HG02938 (cell line): ENCODE results near the gene CYP2C19.
"Not testable (repeated sequence)": the region's sequence is repeated elsewhere in the genome, so short reads cannot be mapped to it uniquely, and the experiment has no call there.

ENCODE experiments used
- ATAC-seq: cut with Tn5 transposase; IDR thresholded peaks from one replicate; pipeline ENCODE4 v1.9.1; 2021; ENCODE audit warnings: mild to moderate bottlenecking, moderate library complexity; ENCODE audit not compliant: unreplicated experiment

Gene CYP2C19

DNA sequence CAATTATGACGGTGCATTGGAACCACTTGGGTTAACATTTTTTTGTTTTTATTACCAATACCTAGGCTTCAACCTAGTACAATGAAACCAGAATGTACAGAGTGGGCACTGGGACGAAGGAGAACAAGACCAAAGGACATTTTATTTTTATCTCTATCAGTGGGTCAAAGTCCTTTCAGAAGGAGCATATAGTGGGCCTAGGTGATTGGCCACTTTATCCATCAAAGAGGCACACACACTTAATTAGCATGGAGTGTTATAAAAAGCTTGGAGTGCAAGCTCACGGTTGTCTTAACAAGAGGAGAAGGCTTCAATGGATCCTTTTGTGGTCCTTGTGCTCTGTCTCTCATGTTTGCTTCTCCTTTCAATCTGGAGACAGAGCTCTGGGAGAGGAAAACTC lies at the start of gene CYP2C19:
Gene CYP2C19, plus strand, starts transcription at position 289 of the 400 bp plus-strand sequence. Its CDS starts 25 bp downstream, at position 314.
- no peak for ATAC-seq

- ATAC-seq: no peak
Observed at GRCh38 chr10:94725871-94726270, 36.6 kb upstream of the CYP2C19 start.

DNA sequence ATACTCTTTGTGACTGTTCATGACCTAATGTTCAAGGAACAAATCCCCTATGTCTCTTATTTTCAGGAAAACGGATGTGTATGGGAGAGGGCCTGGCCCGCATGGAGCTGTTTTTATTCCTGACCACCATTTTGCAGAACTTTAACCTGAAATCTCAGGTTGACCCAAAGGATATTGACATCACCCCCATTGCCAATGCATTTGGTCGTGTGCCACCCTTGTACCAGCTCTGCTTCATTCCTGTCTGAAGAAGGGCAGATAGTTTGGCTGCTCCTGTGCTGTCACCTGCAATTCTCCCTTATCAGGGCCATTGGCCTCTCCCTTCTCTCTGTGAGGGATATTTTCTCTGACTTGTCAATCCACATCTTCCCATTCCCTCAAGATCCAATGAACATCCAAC lies 27.3 kb upstream of the CYP2C19 start:
- ATAC-seq: no peak

GRCh38 chr10:94738588-94738987 lies 23.9 kb upstream of the CYP2C19 start:
- no peak for ATAC-seq

- no peak for ATAC-seq
Observed at GRCh38 chr10:94747137-94747536, 15.3 kb upstream of the CYP2C19 start.

- ATAC-seq: no peak
Observed at GRCh38 chr10:94747838-94748237, 14.6 kb upstream of the CYP2C19 start.

DNA sequence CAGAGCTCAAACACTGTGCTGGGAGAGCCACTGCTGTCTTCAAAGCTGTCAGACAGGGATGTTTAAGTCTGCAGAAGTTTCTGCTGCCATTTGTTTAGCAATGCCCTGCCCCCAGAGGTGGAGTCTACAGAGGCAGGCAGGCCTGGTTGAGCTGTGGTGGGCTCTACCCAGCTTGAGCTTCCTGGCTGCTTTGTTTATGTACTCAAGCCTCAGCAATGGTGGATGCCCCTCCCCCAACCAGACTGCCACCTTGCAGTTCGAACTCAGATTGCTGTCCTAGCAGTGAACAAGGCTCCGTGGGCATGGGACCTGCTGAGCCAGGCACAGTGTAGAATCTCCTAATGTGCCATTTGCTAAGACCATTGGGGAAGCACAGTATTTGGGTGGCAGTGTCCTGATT lies 4.6 kb upstream of the CYP2C19 start:
- ATAC-seq: no peak

DNA sequence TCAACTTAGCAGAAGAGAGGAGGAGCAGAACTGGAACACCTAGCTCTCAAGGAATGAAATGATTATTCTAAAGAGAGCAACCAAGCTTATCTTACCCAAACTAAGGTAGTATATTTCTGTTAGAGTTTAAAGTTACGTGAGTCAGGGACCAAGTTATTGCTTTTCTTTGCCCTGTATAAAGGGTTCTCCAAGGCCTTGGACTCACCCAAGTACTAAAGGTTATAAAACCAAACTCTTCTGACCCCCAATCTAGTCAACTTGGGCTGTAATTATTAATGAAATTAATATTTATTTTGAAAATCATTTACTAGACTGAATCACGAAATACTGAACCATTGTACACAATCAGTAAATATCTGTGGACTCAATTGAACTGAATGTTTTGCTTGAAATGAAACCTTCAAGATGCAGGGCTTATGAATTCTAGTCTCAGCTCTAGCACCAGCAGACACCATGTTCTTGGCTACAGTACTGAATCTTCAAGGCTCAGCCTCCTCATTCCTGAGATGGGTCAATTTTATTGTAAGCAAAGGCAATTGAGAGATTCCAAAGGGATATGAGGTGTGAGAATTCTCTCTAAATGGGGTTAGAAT lies 1.8 kb upstream of the CYP2C19 start:
- no peak for ATAC-seq

GRCh38 chr10:94775425-94775824 lies 12.9 kb downstream of the CYP2C19 start:
- not testable (repeated sequence) for ATAC-seq

DNA sequence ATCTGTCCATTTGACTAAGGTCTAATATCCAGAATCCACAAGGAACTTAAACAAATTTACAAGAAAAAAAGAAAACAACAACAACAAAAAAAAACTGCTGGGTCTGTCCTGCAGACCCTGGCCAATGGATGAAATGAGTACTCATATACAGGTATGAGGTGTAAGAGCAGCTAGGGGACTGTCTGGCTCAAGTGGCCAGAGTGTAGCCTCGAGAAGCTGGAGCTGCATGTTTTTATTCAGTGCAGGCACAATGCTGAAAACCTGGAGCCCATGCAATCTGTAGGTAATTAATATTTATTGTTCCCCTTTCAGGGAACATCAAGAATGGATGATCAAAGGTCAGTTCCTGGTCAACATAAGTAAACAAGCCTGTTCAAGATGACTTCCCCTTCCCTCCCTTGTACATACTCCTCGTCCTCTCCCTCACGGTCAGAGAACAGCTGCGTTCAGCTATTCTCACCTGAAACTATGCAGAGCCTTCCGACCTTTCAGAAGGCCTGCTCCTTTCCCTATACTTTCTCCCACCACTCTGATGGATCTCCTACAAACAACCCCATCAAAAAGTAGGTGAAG lies 15.5 kb downstream of the CYP2C19 start:
- ATAC-seq: no peak

GRCh38 chr10:94780844-94781243 lies 18.4 kb downstream of the CYP2C19 start:
- ATAC-seq: no peak

DNA sequence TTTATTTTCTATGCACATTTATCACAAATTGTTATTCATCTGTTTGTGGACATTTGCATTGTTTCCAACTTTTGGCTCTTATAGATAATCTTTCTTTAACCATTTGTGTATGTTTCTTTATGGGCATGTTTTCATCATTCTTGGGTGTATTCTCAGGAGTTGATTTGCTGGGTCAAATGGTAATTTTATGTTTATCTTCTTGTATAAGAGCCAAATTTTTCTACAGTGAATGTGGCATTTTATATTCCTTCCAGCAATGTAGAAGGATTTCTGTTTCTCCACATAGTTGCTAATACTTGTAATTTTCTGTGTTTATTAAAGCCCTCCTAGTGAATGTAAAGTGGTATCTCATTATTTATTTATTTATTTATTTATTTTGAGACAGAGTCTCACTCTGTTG lies 21.8 kb downstream of the CYP2C19 start:
- no peak for ATAC-seq

- ATAC-seq: no peak
Observed at GRCh38 chr10:94785211-94785610, 22.7 kb downstream of the CYP2C19 start.

DNA sequence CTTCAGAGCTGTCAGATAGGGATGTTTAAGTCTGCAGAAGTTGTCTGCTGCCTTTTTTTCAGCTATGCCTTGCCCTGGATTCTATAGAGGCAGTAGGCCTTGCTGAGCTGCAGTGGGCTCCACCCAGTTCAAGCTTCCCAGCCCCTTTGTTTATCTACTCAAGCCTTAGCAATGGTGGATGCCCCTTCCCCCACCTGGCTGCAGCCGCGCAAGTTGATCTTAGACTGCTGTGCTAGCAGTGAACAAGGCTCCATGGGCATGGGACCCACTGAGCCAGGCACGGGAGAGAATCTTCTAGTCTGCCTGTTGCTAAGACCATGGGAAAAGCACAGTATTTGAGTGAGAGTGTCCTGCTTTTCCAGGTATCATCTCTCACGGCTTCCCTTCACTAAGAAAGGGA lies 38.1 kb downstream of the CYP2C19 start:
- ATAC-seq: not testable (repeated sequence)

GRCh38 chr10:94803307-94803706 lies 40.8 kb downstream of the CYP2C19 start:
- ATAC-seq: no peak

DNA sequence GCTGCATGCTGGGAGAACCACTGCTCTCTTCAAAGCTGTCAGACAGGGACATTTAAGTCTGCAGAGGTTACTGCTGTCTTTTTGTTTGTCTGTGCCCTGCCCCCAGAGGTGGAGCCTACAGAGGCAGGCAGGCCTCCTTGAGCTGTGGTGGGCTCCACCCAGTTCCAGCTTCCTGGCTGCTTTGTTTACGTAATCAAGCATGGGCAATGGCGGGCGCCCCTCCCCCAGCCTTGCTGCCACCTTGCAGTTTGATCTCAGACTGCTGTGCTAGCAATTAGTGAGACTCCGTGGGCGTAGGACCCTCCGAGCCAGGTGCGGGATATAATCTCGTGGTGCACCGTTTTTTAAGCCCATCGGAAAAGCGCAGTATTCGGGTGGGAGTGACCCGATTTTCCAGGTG lies 67.5 kb downstream of the CYP2C19 start:
- ATAC-seq: not testable (repeated sequence)

DNA sequence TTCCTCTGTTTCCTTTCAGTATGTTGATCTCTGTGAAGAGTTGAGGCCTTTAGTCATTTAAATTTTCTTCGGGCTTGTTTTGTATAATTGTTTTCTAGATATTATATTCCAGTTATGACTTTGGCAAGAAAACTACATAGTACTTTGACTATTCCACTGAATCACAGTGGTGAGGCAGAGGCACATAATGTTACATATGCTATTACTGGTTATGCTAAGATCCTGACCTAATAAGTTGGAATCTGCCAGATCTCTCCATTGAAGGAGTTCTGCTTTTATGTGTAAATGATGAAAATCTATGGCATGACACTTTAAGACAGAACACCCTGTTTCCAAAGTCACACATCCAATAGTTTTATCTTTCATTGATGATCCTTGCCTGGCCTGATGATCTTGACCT lies 83.7 kb downstream of the CYP2C19 start:
- no peak for ATAC-seq

GRCh38 chr10:94850766-94851165 lies 88.3 kb downstream of the CYP2C19 start:
- no peak for ATAC-seq

DNA sequence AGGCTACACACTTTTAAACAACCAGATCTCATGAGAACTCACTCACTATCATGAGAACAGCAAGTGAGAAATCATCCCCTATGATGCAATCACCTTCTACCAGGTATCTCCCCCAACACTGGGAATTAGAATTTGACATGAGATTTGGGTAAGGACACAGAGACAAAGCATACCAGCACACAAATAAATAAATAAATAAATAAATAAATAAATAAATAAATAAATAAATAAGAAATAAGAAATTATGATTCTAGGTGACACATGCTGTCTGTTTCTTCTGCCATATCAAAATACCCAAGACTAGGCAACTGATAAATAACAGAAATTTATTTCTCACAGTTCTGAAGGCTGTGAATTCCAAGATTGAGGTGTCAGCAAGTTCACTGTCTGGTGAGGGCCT lies 88.8 kb downstream of the CYP2C19 start:
- ATAC-seq: no peak

DNA sequence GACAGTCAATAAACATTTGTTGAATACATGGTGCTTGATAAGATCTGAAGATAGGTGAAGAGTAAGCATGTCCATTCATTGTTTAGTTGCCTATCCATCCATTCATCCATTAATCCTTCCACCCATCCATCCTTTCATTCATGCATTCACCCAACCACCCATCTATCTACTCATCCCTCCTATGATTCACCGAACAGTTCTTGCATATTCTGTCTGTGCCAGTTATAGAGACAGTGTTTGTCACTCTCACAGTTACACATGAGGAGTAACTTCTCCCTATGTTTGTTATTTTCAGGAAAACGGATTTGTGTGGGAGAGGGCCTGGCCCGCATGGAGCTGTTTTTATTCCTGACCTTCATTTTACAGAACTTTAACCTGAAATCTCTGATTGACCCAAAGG lies 90.0 kb downstream of the CYP2C19 start:
- ATAC-seq: no peak

GRCh38 chr10:94853065-94853464 lies 90.6 kb downstream of the CYP2C19 start:
- ATAC-seq: no peak

DNA sequence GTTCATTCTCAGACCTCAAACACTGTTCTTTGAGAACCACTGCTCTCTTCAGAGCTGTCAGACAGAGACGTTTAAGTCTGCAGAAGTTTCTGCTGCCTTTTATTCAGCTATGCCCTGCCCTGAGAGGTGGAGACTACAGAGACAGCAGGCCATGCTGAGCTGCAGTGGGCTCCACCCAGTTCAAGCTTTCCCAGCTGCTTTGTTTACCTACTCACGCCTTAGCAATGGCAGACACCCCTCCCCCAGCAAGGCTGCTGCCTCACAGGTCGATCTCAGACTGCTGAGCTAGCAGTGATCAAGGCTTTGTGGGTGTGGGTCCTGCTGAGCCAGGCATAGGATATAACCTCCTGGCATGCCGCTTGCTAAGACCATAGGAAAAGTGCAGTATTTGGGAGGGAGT lies 95.5 kb downstream of the CYP2C19 start:
- ATAC-seq: no peak

GRCh38 chr10:94859086-94859485 lies 96.6 kb downstream of the CYP2C19 start:
- ATAC-seq: no peak
